Caki2 (cell line): ENCODE results near the gene ZNF516. TPM values are rescaled to one million over a fixed set of nuclear protein-coding genes. Genes with fewer than 3 reads are reported as not detected.
A peak's percentile ranks its signal among the peaks of the same experiment; 100 is the strongest.

Experiments used
- DNase-seq: peaks from one replicate; pipeline ENCODE4 v3.0.0-alpha.2; 2015; ENCODE audit warnings: low read depth
- in situ Hi-C: cut with HindIII; loops from 2 replicates; pipeline ENCODE4 v1.10.0; 2016; ENCODE audit warnings: low sequenced_read_pairs, low pct_unique_long_range_greater_than_20kb, mixed read lengths
- total RNA-seq: library from RNA; depleted of rRNA; stranded (reverse); fragments of >200 nt; shearing (Covaris generic); gene quantifications from 2 replicates; pipeline ENCODE4 v1.2.3, GENCODE V29; 2014; ENCODE audit warnings: low replicate concordance

Gene ZNF516
- total RNA-seq, 1 experiment from 2014 or later, result 6.1 TPM

DNA sequence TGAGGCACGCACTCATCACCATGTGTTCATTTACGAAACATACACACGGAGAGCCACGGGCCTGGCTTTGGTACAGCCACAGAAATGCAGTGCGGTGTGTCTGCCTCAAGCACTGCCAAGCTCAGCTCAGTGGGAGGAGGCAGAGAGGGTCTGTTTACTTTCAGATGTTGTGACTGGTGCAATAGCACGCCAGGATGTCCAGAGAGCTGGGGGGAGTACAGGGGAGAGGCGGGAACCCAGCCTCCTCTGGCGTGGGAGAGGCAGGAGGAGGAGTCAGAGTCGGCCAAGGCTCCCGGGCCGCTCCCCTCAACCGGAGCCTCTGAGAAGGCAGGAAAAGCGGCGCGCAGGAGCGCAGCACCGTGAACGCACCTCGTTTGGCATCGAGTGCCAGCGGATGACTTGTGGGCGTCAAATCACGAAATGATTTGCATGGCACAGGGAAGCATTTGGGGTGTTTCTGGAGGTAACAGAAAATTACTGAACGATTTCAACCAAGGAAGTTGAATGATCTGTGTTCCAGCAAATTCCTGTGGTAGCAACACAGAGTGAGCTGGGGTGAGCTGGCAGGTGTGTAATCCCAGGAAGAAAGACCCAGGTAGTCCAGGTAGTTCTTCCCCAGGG, 143.0 kb downstream of the ZNF516 start:
- in situ Hi-C loops, result no loop called here
- peak; percentile 79 for DNase-seq

DNA sequence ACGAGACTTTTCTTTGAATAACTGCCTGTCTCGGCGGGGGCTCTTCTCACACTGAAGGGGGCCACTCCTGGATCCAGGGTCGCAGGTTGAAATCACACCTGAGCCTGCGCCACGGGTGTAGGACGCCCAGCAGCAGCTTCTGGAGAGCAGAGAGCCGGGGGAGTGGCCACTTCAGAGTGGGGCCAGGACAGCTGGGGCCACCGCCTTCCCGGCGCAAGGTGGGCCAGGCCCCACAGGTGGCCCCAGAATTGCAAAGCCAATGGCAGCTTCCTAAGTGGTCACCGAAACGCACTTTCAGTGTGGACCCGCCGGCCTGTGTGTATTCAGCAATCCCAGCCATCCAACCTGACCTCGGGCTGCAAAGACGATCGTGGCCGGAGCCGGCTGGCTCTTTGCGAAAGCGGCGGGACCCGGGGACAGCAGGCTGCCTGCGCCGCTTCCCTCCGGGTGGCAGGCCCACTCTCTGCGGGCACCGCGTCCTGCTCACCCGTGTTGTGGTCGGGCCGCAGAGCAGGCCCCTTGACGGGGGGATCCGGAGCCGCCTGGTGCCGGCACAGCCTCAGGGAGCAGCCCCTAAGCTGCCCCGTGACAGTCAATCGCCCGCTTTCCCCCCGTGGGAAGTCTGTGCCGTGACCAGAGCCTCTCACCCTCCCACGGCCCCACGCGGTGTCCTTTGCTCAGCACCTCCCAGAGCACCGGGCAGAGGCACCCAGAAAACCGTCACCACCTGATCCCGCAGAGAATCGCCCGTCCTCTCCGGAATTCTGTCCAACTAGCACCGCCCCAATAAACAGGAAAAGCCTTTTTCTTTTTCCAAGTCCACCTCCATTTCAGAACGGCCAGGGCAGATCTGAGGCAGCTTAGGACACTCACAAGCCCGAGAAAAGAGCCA, 144.7 kb downstream of the ZNF516 start:
- no peak for DNase-seq
- in situ Hi-C loops, result no loop called here

DNA sequence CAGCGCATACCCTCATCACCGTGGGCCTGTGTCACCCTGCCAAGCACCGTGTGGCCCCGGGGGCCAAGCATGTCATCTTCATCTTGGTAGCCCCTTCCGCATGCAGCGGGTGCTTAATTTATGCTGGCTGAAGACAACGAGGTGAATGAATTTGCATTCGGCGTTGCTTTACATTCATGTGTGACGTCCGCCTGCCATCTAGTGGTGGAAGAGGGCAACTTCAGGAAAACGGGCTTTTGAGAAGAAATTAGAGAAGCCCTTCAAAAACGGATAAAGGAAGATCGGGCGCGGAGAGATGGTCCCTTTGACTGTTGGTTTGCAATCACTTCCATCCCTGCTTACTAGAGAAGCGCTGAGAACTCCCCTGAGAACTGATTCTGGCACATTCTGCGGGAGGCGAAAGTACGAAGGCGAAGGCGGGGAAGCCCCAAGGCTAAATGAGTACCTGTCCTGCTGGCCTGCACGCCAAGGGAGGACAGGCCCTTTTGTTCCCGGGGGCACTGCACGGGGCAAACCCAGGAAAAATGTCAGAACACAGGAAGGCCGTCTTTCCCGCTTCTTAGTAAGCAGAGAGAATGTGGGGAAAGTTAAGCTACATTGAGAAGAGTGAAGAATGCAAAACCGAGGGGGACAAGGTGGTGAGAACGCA, 145.9 kb downstream of the ZNF516 start:
- DNase-seq, result peak; percentile 21
- in situ Hi-C loops, result no loop called here

DNA sequence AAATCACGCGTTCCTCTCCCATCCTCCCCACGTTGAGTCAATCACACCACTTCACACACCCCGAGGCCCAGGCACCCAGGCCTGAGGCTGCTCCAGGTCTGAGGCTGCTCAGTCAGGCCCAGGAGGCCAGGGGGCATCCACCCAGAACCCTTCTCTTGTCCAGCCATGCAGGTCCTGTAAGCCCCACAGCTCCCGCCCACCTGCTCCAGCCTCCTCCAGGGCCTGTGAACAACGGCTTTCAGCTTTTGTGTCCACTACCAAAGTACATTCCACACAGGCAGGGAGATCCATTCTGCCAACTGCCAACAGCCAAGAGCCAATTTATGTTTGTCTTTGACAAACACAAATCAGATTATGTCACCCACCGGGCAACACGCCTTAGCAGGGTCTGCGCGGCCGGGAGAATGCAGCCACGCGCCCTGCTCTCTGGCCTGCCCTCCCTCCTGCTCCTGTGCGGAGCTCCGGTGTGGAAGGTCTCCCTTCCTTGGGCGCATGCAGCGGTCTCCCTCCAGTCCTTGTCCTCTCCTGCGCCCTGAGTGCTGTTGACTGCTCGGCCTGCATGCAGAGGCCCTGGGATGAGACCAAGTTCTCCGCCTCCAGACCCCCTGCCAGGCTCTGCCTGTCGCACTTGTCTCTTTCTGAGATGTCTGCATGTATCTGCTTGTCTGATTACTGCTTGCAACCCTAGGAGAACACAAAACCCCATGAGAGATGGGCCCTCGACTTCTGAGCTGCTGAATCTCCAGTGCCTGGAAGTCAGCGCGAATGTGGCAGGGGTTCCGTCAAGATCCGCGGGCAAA, 146.6 kb downstream of the ZNF516 start:
- in situ Hi-C loops, result no loop called here
- DNase-seq, result no peak

DNA sequence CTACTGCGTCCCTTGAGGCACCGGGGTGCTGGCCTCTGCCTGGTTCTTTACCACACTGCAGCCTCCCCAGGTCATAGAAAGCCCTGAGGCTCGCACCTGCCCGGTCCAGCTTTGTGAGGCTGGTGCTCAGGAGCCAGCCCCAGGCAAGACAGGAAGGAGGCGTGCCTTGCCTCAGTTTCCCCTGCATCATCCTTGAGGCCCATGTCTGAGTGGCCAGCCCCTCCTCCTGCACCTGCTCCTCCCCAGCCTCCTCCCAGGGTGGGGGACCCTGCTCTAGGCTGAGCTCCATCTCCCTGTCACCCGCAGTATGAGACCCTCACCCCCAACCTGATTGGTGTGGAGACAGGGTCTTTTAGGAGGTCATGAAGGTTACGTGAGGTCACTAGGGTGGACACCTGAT, 147.7 kb downstream of the ZNF516 start:
- DNase-seq, result no peak
- in situ Hi-C loops, result no loop called here

DNA sequence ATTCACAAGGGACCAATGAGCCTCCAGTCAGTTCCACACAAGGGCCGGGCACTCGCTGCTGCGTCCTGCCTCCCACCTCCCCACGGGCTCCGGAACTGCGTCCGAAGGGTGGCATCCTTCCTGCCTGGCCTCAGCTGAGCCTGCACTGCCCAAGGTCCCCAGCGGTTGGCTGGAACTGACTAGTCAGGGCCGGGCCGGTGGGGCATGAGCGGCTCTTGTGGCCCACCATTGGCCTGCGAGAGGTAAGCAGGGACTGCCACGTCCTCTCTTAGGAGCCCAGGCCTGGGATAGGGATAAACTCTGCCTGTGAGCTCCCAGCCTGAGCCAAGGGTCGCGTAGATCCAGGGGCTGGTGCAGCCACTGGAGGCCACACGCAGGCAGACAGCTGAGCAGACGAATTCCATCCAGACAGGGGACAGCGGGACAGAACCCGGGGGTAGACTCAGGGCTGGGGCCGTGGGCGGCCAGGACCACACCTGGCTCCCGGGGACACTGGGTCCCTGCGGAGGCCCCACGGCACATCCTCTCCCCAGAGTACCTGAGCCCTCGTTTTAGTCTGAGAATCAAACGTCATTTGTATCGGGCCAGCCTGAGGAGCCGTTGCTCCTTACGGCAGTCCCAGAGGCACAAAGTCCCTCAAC, 148.4 kb downstream of the ZNF516 start:
- no peak for DNase-seq
- in situ Hi-C loops, result no loop called here

DNA sequence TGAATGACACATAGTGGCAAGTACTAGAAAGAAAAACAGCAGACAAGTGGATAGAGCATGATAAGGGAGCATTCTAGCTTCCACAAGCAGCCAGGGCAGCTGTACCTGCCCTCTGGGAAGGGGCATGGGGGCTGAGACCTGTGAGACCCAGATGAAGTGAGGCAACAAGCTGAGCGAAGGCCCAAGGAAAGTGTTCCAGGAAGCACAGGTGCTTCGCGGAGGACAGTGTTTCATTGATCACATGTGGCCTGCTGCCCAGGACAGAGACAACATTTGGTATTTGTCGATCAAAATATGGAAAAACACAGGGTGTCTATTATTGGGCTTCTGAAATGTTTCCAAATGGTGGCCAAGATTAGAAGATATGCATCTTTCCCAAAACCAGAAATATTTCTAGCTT, 149.1 kb downstream of the ZNF516 start:
- no peak for DNase-seq
- in situ Hi-C loops, result no loop called here

DNA sequence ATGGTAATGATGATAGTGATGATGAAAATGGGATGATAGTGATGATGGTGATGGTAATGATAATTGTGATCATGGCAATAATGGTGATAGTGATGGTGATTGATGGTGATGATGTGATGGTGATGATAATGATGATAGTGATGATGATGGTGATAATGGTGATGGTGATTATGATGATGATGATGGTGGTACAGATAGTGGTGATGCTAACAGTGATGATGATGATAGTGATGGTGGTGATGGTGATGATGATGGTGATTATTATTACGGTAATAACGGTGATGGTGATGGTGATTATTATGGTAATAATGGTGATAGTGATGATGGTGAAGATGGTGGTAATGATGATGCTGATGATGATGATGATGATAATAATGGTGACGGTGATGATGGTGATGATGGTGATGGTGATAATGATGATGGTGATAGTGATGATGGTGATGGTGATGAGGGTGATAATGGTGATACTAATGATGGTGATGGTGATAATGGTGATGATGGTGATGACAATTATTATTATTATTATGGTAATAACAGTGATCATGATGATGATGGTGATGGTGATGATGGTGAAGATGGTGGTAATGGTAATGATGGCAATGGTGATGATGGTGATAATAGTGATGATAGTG, 151.0 kb downstream of the ZNF516 start:
- in situ Hi-C loops, result no loop called here

DNA sequence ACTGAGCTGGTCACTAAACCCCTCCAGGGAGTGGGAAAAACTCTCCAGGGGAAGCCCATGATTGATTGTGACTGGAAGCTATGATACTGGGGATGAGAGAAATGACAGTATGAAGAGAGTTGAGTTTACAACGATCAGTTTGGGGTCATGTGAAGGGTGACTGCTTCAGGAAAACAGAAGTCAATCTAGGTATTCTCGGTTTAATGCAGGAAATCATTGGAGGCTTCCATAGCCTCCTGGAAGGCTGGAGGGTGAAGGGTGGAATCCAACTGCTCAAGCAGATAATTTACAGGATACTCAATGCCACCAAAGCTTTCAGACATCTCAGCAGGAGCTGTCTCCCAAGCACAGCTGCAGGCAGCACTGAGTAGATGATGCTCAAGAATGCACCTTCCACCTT, 154.6 kb downstream of the ZNF516 start:
- no peak for DNase-seq
- in situ Hi-C loops, result no loop called here

More for the DNA sequence above, 151.0 kb downstream of the ZNF516 start:
- DNase-seq, result no peak

DNA sequence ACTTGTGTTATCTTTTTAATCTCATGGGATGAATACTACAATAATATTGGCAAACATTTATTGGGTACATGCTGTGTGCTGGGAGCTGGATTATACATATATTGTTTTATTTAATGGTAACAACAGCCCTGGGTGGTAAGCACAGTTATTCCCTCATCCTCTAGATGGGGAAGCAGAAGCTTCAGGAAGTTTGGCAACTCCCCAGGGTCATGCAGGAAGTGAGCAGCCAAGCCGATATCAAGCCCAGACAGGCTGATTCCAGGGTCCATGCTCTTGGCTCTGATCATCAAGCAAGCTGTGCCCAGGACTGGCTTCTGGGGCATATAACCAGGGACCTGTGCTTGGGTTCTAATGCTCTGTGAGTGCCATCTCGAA, 155.8 kb downstream of the ZNF516 start:
- in situ Hi-C loops, result no loop called here

DNA sequence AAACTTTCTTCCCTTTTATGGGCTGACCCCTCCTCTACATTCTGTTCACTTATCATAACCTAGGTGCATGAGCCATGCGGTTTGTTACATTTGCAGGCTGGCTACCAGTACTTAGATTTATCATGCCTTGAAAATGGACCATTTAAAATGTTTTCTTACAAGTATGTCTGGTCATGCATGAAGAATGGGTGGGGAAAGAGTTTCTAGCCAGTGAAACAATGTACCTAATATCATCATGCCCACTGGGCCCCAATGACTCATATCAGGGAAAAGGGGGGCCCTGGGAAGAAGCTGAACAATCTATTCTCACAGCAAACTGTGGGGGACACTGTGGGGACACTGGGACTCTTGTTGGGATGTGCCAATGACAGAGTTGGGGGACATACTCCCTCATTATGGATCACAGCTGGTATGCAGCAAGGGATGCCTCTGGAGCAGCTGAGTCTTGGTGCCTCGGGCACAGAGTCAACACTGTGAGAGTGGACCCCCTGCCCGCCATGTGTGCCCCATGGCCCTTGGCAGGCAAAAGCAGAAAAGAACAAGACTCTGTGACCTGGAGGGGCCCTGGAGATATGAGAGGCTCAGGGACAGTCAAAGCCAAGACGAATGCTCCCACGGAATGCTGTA, 156.3 kb downstream of the ZNF516 start:
- in situ Hi-C loops, result no loop called here
- no peak for DNase-seq

More for the DNA sequence above, 155.8 kb downstream of the ZNF516 start:
- DNase-seq, result no peak

DNA sequence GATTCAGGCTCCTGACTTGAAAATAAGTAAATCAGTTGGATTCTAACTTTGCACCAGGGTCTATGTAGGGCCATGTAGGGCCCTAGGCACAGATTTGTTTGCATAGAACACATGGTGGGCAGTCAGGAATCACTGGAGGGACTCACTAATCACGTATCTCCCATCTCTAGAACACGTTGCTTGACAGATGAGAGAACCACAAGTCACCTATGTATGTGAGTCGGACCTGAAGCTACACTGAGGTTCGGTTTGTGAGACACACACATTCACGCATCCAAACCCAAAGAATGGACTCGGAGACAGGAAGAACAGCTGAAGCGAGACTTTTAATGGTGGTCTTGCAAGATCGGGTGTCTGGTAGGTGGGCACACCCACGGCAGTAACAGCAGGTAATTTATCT, 157.0 kb downstream of the ZNF516 start:
- in situ Hi-C loops, result no loop called here

DNA sequence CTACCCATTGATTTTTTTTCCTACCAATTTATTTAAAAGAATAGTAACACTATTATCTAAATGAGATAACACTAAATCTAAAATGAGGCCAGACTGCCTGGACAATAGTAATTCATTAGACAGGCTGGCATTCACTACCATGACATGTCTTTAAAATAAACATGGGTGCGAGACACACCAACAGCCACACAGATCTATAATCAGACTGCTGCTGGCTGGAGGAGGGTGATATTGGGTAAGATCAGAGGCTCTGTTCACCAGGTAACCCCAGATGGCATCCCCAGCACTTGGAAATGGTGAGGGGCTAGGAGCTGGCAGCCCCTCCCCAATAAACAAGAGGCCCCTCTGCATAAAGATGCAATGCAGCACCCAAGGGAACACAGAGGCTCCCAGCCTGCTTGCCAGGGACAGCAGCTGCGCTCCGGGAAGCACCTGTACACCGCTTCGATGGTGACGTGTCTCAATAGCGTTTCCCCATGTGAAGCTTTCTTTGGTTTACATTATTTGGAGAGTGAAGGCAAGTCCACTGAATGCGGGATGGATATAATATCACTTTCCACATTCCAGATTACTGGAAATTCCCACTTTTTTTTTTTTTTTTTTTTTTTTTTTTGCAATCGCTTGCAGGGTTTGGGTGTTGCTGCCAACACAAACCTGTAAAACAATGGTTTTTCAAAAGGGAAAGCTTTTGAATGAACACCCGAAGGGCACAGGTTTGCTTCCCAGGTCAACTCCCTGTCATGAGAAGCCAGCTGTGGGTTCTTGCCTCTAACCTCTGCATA, 159.0 kb downstream of the ZNF516 start:
- DNase-seq, result no peak
- in situ Hi-C loops, result no loop called here

More for the DNA sequence above, 157.0 kb downstream of the ZNF516 start:
- no peak for DNase-seq

DNA sequence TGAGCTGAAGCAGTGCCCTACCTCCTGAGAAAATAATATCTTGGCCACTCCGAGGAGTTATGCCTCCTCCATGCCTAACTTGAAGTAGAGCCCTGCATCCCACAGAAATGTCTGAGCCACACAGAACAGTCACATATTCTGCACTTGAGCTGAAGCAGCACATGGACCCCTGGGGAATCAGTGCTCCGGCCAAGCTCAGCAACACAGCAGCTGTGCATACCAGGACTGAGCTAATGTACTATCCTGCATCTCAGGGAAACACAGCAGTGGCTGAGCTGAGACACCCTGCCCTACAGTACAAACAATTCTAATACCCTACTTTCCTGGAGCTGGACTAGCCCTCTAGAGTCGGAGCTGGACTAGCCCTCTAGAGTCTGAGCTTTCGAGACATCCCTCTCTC, 166.9 kb downstream of the ZNF516 start:
- in situ Hi-C loops, result no loop called here
- DNase-seq, result no peak

DNA sequence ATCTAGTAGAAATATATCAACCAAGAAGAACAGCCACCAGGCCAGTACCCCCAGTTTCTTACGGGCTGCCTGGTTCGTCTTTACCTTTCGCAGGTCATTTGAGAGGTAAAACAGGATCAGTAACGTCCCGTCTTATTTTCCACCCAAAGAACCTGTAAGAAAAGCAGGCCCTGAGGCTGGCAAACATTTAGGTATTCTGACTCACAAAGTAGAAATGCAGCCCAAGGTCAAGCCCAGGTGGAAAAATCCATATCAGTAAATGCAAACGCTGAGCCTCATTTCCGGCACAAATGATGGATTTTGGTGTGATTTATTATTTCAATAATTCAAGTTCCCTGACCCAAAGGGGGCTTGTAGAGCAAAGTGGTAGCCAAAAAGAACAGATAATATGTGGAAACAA, 171.2 kb downstream of the ZNF516 start:
- in situ Hi-C loops, result no loop called here
- no peak for DNase-seq

DNA sequence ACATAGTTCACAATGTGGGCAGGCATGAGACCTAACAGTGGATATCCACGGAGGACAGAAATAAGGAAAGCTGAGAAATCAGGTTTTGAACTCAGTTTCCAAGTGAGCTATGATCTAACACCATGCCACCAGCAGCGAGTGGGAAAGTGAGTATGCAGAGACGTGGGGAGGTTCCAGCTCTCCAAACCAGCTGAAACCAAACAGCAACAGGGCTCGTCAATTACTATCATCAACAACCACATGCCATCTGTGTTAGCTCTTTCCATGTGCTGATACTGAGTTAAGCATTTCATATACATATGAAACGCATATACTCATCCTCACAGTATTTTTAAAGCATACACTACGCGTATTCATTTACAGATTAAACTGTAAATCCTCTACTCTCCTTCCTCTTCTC, 172.4 kb downstream of the ZNF516 start:
- in situ Hi-C loops, result no loop called here
- no peak for DNase-seq

DNA sequence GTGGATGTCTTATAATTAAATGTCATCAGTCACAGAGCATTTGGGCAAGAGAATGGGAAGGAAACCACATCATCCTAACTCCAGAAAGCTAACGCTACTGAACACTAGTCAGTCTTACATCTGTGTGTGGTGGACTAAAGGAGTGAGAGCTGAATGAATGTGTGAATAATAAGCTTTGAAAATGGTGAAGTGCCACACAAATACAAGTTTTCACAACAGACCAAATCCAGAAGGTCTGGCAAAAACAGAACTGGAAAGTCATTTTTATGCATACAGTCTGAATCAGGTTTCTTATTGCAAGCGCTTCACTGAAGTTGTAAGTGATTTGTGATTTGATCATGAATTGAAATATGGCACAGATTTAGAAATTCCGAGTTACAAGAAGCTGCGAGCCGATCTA, 175.7 kb downstream of the ZNF516 start:
- DNase-seq, result no peak
- in situ Hi-C loops, result no loop called here
